NCI-H748 treated with DMSO at 0.1 percent for 48 hours (cell line): ENCODE data around the gene SRI.
A peak's percentile ranks its signal among the peaks of the same experiment; 100 is the strongest.

Source experiments
- DNase-seq: peaks from one replicate; lab custom pipeline; 2025; lab: John Stamatoyannopoulos, UW

The SRI gene

GRCh38 chr7:88224601-88225275, 4.9 kb upstream of the SRI start:
- DNase-seq = no peak

GRCh38 chr7:88223265-88223664, 3.4 kb upstream of the SRI start:
- no peak for DNase-seq

GRCh38 chr7:88218836-88219605, 817 bp downstream of the SRI start:
- DNase-seq = peak; percentile 38

GRCh38 chr7:88218429-88218745, 1.5 kb downstream of the SRI start:
- no peak for DNase-seq

GRCh38 chr7:88217675-88218428, 2.0 kb downstream of the SRI start:
- no peak for DNase-seq

- DNase-seq = no peak
These were observed 3.6 kb downstream of the SRI start for GRCh38 chr7:88216276-88216675.

- DNase-seq = no peak
These were observed 4.5 kb downstream of the SRI start for GRCh38 chr7:88215295-88215694.

- DNase-seq = no peak
These were observed 5.4 kb downstream of the SRI start for GRCh38 chr7:88214456-88214855.

- DNase-seq = no peak
These were observed 6.9 kb downstream of the SRI start for GRCh38 chr7:88212918-88213317.

- DNase-seq = no peak
These were observed 11.3 kb downstream of the SRI start for GRCh38 chr7:88208521-88208920.

GRCh38 chr7:88206254-88206653, 13.6 kb downstream of the SRI start:
- DNase-seq = no peak

GRCh38 chr7:88205179-88205578, 14.7 kb downstream of the SRI start:
- no peak for DNase-seq

- no peak for DNase-seq
These were observed 15.2 kb downstream of the SRI start for GRCh38 chr7:88204525-88205110.

GRCh38 chr7:88203401-88203800, 16.4 kb downstream of the SRI start:
- DNase-seq = no peak

- DNase-seq = no peak
These were observed 17.0 kb downstream of the SRI start for GRCh38 chr7:88202799-88203198.

- DNase-seq = no peak
These were observed 17.6 kb downstream of the SRI start for GRCh38 chr7:88202278-88202677.

- no peak for DNase-seq
These were observed 18.5 kb downstream of the SRI start for GRCh38 chr7:88201305-88201704.

- peak; percentile 51 for DNase-seq
These were observed 19.0 kb downstream of the SRI start for GRCh38 chr7:88200789-88201188.

- no peak for DNase-seq
These were observed 19.6 kb downstream of the SRI start for GRCh38 chr7:88200261-88200660.

GRCh38 chr7:88191911-88192310, 27.9 kb downstream of the SRI start:
- no peak for DNase-seq

- no peak for DNase-seq
These were observed 34.2 kb downstream of the SRI start for GRCh38 chr7:88185650-88186049.

GRCh38 chr7:88184848-88185304, 35.0 kb downstream of the SRI start:
- no peak for DNase-seq

GRCh38 chr7:88183051-88183450, 36.8 kb downstream of the SRI start:
- DNase-seq = no peak
